Osteocyte (in vitro differentiated cells): ENCODE results near the gene AMDHD2. TPM values are rescaled to one million over a fixed set of nuclear protein-coding genes. Genes with fewer than 3 reads are reported as not detected.
A peak's percentile ranks its signal among the peaks of the same experiment; 100 is the strongest.

Experiments
- DNase-seq: peaks from one replicate; pipeline ENCODE4 v3.0.0; 2021; ENCODE audit warnings: mixed read lengths; ENCODE audit not compliant: unreplicated experiment; ENCODE audit errors: extremely low spot score
- H3K27ac Mint-ChIP-seq: one replicate; pipeline ENCODE4 v1.8.0; 2021; ENCODE audit warnings: mild to moderate bottlenecking, mixed read lengths; ENCODE audit not compliant: unreplicated experiment
- H3K27me3 Mint-ChIP-seq: one replicate; pipeline ENCODE4 v1.8.0; 2021; ENCODE audit warnings: mixed read lengths; ENCODE audit not compliant: unreplicated experiment
- H3K36me3 Mint-ChIP-seq: one replicate; pipeline ENCODE4 v1.8.0; 2021; ENCODE audit warnings: mixed read lengths; ENCODE audit not compliant: unreplicated experiment
- H3K4me1 Mint-ChIP-seq: one replicate; pipeline ENCODE4 v1.8.0; 2021; ENCODE audit warnings: mixed read lengths; ENCODE audit not compliant: unreplicated experiment
- H3K4me3 Mint-ChIP-seq: one replicate; pipeline ENCODE4 v1.8.0; 2021; ENCODE audit warnings: mild to moderate bottlenecking, moderate library complexity, mixed read lengths; ENCODE audit not compliant: unreplicated experiment
- H3K9me3 Mint-ChIP-seq: one replicate; pipeline ENCODE4 v1.8.0; 2021; ENCODE audit warnings: mixed read lengths; ENCODE audit not compliant: unreplicated experiment
- CTCF ChIP-seq: fragments of 200-600 bp; sonication (generic); IDR thresholded peaks from 2 replicates; pipeline ENCODE4 v1.5.0; 2021; ENCODE audit warnings: antibody characterized with exemption, mild to moderate bottlenecking, moderate library complexity
- total RNA-seq: library from RNA; stranded (reverse); gene quantifications from 2 replicates; pipeline ENCODE4 v1.2.1, GENCODE V29; 2021

AMDHD2 gene
- total RNA-seq, 1 donor from 2014 or later, result 56.6 TPM

DNA sequence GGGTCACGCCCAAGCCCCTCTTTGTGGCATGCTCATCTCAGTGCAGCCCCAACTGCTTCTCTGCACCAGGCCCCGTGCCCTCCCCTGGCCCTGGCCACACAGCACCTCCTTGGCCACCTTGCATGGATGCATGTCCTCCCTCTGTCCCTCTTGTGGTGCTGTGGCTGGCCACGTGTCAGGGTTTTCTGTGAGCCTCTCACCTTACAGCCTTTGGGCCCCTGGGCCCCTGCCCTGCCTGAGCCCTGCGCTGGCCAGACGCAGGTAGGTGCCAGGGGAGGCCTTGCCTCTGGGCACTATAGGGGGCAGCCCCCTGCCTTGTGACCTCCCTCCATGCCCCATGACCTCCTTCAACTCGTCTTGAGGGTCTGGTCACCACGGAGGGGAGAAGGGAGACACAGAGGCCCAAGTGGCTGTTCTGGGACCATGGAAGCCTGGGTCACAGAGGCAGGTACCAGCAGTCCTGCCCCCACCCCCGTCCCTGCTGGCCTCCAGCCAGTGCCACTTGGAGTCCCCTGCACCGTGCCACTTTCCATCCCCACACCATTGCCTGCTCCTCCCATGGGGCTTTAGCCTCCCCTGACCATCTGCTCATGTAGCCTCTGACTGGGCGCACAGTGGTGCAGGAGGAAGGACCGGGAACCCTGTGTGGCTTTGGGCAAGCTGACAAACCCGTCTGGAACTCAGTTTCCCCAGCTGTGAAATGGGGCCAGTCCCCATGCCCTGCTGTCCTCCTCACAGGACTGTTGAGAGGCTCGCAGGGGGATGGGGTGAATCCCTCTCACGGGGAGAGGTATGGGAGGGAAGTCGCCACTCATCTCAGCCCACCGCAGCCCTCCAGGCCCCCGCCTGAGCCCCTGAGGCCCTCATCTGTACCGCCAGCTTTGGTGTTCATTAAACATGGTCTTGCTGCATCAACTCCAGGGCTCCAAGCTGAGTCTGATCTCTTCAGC, 17.9 kb upstream of the AMDHD2 start:
- H3K4me1 Mint-ChIP-seq, result peaks cover 18% of the 10 kb centered on the region
- no peak for DNase-seq
- TF ChIP-seq CTCF, result no peak
- H3K36me3 Mint-ChIP-seq, result peaks cover 5% of the 10 kb centered on the region
- H3K4me3 Mint-ChIP-seq, result no peak overlapping the region
- no peaks in the 10 kb centered on the region for H3K9me3 Mint-ChIP-seq
- H3K27ac Mint-ChIP-seq, result peak overlapping the region; percentile 27
- no peaks in the 10 kb centered on the region for H3K27me3 Mint-ChIP-seq

- Mint-ChIP-seq H3K9me3 (no peaks in the 10 kb centered on the region), H3K4me3 (no peak overlapping the region), H3K27me3 (no peaks in the 10 kb centered on the region), H3K4me1 (peaks cover 13% of the 10 kb centered on the region), H3K27ac (no peak overlapping the region), H3K36me3 (no peaks in the 10 kb centered on the region)
- DNase-seq, result no peak
- no peak for TF ChIP-seq CTCF
Measured at GRCh38 chr16:2505695-2506094, 14.5 kb upstream of the AMDHD2 start.

- Mint-ChIP-seq H3K27me3 (no peaks in the 10 kb centered on the region), H3K36me3 (no peaks in the 10 kb centered on the region), H3K4me3 (no peak overlapping the region), H3K4me1 (peaks cover 8% of the 10 kb centered on the region), H3K9me3 (no peaks in the 10 kb centered on the region), H3K27ac (no peak overlapping the region)
- no peak for DNase-seq
- no peak for TF ChIP-seq CTCF
Measured at GRCh38 chr16:2507052-2507659, 13.0 kb upstream of the AMDHD2 start.

GRCh38 chr16:2507665-2508064, 12.5 kb upstream of the AMDHD2 start:
- Mint-ChIP-seq H3K27me3 (no peaks in the 10 kb centered on the region), H3K4me1 (peaks cover 4% of the 10 kb centered on the region), H3K36me3 (no peaks in the 10 kb centered on the region), H3K27ac (no peak overlapping the region), H3K9me3 (no peaks in the 10 kb centered on the region), H3K4me3 (no peak overlapping the region)
- DNase-seq, result no peak
- TF ChIP-seq CTCF, result no peak

DNA sequence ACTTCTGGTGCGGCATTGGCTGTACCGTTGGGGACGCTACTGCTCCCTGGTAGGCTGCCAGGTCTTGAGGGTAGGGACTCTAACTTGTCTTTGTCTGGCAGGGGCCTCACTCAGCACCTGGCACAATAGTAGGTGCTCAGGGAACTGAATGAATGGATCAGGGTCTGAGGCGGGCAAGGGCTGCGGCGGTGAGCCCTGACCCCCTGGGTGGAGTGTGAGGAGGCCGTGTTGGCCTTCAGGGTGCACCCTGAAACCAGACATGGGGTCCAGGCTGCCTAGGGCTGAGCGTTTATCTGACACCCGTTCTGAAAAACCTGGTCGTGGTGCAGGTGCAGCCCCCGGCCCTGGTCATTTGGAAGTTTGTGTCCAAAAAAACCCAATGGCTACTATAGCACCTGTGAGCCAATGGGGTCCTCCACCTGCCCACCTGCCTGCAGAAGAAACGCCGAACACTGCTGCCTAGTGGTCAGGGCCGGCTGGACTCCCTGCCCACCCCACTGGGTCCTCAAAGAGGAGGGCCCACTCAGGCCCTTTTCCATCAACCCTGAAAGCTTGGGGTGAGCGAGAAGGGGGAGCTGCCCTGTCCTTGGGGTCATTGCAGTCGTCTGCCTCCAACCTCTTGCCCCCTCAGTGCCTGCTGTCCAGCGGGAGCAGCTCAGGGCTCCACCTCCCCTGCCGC, 11.3 kb upstream of the AMDHD2 start:
- DNase-seq, result no peak
- H3K27me3 Mint-ChIP-seq, result no peaks in the 10 kb centered on the region
- H3K27ac Mint-ChIP-seq, result no peak overlapping the region
- peaks cover 8% of the 10 kb centered on the region for H3K4me1 Mint-ChIP-seq
- no peaks in the 10 kb centered on the region for H3K36me3 Mint-ChIP-seq
- H3K9me3 Mint-ChIP-seq, result no peaks in the 10 kb centered on the region
- H3K4me3 Mint-ChIP-seq, result no peak overlapping the region
- TF ChIP-seq CTCF, result no peak
